ENCODE data around the gene SLC9A9.
A peak's percentile ranks its signal among the peaks of the same experiment; 100 is the strongest.
"Not testable (repeated sequence)": the region's sequence is repeated elsewhere in the genome, so short reads cannot be mapped to it uniquely, and the experiment has no call there.

The SLC9A9 gene

DNA sequence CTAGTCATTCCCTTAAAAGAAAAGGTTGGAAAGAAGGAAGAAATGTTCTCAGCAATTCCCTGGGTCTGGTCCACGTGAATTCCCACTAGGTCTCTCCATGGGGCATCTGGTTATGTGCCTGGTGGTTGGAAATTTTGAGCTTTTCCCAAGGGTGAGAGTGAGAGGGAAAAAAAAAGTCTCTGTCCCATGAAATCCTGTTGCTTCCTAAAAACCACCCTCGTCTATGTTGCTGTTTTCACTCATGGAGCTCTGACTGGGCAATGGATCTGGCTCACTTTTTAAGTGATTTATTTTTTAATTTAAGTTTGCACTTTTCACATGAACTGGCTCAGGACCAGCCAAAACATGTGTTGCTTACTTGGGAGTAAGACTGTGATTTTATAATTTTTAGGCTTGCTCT, 538.6 kb downstream of the SLC9A9 start:
- no peak for DNase-seq

DNA sequence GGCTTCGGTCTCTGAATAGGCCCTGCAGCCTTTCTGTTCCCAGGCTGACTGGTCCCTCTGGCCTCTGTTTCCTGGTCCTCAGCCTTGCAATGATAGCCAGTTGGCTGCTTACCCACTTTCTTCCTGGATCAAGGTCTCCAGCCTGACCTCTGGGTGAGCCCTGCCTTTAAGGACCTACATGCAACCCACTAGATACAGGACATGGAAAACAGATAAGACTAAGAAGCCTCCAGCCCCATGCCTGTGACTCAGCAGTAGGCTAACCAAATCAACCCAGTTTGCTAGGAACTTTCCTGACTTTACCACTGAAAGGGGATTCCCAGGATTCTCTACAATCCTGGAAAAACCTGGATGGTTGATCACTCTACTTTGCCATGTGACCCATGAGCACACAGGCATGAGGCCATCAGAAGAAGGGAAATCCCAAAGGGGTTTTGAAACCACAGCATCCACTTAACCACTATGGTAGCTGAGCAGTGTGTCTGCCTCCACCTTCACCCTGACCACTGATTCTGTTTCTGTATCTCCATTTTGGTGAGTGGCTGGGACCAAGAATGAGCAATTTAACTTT, 540.6 kb downstream of the SLC9A9 start:
- DNase-seq: no peak

DNA sequence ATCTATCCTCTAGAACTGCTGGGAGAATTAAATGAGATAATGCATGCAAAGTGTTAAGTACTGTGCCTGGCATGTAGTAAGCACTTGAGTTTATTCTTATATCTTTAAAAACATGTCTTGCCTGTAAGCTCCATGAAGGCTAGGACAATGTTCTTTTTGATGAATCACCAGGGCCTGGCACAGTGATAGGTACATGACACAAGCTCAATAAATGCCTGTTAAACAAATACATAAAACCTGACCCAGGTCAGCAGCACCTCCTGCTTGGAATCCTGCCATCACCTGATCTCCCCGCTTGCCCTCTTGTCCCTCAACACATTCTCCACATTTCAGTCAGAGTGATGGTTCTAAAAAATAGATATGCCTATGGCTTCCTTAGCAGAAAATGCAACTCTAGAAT, 541.9 kb downstream of the SLC9A9 start:
- DNase-seq: no peak

DNA sequence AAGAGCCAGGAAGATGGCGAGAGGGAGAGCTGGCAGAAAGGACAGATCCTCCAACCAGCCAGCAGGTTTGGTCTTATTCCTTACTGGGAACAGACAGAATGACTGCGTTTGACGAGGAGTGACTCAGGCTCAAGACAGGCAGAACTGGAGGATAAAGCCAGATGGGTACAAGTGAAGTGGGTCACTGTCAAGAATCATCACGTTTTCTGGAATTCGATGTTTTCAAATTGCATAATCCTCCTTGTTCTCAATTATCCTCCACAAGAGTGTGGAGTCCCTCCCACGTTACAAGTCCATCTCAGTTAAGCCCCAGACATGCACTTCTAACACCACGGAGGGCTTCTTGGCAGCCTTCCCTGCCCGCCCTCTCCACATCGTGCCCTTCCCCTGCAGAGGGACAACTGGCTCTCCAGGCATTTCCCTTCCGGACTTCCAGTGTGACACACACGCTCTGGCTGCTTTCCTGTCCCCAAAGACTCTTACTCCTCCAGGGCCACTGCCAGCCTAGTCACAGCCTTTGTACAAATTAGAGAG, 545.6 kb downstream of the SLC9A9 start:
- peak in 1 of 2 experiments; percentile 36 for DNase-seq

DNA sequence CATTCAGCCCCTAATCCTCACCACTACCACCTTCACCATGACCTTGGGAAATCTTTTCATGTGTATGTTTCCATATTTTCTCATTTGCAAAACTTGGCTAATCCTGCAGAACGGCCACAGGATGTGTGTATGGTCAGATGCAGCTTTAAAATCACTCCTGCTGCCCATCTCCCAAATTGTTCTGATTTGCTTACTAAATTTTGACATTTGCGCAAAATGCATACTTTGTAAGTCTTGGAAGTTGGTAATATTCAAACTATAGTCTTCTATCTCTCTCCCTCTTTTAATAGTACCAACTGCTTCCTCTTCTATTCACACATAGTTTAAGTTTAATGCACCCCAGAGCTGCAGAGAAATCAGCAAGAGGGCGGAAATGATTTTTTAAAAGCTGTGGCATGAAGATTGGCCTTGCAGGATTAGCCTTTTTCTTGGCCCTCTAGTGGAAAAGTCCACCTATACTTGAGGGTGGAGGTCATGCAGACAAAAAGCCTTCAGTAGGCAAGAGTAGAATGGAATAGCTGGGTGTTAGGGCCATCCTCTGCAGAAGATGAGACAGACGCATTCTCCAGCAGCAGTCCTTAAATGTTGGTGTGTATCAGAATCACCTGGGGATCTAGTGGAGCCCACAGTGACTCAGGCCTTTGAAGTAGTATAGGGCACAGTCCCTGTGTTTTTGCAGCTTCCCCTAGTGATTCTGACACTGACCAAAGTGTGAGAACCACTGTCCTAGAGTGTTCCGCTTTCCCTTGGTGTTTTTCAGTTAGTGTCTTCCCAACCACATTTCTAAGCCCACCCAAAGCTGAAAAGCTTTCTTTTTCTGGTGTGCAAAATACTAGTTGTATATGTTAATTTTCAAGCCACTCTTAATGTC, 547.0 kb downstream of the SLC9A9 start:
- no peak for DNase-seq

DNA sequence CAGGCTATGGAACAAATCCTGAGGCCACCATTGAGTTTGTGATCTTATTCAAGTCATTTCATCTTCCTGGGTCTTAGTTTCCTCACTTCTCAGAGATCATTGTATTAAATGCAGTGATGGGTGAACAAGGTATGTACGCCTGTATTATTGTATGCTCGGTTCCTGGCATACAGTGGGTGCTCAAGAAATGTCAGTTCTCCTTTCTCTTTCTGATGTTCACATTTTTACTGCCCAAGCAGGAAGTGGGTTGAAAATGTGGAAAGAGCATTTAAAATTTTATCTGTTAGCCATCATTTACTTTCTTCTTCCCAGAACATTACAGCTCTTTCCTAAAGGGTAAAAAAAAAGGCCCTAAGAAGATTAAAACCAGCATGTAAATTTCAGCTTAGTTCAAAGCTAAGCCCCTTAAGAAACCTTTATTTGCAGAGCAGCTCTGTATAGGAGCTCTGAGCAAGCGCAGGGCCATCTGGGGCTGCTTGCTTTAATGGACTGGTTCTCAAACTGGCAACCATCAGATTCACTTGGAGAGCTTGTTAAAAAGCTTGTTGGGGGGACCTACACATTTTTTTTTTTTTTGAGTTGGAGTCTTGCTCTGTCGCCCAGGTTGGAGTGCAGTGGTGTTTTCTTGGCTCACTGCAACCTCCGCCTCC, 549.3 kb downstream of the SLC9A9 start:
- no peak for DNase-seq

DNA sequence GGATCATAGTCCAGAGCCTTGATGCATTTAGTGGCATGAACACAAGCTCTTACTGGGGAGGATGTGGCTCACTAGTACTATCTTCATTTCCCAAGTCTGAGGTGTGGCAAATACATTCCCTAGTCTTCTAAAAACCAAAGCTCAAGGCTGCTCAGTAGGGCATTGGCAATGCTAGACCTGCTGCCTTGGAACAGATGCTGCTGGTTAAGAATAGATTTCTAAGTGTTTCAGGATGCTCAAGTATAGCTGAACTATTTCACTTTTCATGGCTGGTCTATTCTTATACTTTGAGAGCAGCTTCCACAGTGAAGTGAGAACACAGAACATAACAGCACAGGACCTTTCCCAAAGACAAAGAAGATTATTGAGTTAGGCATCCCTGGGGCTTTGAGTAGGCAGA, 549.9 kb downstream of the SLC9A9 start:
- no peak for DNase-seq

DNA sequence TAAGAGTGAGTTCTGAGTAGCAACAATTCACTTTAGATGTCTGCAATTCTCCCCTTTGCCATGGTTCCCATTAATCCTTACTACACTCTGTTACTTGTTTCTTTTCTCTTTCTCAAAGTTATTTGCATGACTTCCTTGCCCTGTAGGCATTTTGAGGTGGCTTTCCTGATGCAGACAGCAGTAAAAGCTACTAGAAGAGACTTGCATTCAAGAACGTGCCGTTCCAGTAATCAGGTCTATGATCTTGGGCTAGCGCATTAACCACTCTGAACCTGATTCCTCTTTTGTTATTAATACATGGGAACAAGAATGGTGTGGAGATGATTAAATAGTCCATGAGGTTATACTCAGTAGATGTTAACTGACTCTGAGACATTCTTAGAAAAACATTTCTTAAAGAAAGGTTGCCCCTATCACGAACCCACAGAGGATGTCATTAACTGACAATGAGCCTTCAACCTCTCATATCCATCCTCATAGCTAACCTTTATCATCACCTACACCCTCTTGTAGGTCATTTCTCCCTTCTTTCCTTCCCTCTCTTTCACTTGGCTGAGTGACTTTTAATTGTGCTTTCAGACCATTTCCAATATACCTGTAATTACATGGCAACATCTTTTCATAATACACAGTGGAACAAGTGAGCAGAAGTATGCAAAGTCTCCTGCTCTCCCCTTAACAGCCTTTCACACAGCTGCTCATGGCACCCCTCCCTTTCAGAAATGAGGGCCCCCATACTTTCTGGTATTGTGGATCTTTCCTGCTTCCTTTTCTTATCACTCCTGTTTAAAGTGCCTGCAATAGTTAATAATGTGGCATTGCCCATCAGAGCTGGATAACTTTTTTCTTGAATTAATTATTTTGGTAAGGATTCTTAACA, 552.8 kb downstream of the SLC9A9 start:
- DNase-seq: no peak

DNA sequence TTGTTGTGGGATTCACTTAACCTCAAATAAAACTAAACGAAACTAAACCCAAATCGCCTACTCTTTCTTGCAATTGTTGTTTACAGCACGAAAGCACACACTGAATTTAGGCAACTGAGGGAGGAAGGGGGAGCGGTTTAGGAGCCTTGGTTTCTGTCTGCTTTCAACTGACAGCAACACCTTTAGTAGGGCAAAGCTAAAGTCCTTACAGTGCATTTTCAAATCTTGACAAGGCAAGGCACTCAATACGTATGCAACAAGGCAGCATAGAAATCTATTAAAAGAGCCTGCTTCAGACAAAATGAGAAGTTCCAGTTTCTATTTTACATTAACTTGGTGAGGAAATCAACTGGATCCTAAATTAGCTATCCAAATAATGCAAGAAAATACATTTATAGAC, 554.1 kb downstream of the SLC9A9 start:
- no peak for DNase-seq

DNA sequence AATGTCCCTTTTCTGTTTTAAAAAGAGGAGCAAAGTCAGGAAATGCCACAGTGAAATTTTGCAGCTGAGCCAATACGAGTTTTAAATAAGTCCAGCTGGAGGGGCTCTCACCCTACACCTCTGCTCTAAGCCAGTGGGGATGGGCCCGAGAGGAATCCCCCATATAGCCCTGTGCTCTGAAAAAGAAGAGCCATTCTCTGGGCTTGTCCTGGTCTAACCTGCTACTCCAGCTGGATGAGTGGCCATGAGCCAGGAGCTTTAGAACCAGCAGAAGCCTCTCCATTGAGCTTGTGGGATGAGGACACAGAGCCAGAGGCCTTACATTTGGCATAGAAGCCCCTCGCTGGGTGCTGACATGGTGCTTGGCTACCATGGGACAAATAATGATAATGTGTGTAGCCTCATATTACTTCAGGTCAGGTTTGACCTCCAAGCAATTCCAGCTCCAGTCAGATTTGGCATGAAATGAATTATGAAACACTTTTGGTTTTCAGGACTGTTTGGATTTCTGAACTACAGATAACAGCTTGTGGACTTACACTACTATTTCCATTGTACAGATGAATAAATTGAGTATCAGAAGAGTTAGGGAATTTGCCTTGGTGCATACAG, 556.3 kb downstream of the SLC9A9 start:
- DNase-seq: no peak

DNA sequence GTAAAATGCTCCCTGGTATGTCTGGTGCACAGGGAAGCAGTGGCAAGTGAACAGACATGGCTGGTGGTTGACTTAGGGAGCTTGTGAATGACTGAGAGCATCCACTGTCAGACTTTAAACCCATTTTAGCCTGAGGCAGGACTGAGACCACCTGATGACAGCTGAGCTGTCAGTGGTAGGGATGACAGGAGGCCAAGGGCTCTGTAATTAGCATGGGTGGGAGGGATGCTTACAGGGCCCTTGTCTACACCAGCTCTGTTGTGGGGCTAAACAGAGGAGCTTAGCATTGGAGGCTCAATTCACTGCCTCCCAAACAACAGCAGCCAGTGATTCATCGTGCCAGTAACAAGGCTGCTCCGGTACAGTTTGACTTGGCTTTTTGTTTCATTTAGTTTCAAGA, 559.3 kb downstream of the SLC9A9 start:
- no peak for DNase-seq

DNA sequence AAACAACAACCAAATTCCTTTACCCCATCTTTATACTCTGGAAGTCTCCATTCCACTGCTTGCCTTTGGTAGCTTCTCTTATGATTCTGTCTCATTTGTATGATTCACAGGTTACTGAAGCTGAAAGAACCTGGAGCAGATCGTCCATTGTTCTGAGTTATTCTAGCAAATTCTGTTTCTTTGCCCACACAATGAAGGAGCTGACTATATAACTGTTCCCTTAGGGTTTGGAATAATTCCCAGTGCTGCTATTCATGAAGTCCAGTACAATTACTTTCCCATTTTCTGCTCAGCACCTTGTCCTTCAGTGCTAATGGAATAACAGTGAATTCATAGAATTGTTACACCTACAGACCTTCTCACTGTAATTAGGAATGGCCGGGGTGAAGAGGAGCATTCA, 560.9 kb downstream of the SLC9A9 start:
- DNase-seq: no peak

DNA sequence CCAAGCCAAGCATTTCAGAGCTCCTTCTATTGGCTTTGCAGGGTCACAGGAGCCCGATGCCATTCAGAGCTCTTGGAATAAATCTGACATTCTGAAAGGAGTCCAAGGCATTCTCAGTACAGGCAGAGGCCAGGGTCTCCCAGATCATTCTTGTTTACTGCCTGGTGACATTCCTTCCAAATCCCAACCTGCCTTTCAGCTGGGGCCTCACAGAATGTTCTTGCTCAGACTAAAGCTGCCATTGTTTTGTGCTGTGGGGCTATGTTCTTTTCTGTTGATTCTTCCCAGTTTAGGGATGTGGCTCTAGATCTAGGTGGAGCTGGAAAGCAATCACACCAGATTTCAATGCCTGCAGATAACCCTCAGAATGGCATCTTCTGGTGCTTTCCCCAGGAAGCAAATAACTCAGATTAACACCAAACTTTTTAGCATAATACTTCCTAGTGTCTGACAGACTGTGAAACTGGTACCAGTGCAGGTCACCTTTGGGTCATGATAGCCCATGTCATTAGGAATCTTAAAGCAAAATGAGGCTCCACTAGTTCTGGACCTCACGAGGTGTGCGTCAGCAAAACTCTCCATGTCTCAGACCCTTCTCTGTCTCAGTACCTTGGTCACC, 561.8 kb downstream of the SLC9A9 start:
- no peak for DNase-seq

DNA sequence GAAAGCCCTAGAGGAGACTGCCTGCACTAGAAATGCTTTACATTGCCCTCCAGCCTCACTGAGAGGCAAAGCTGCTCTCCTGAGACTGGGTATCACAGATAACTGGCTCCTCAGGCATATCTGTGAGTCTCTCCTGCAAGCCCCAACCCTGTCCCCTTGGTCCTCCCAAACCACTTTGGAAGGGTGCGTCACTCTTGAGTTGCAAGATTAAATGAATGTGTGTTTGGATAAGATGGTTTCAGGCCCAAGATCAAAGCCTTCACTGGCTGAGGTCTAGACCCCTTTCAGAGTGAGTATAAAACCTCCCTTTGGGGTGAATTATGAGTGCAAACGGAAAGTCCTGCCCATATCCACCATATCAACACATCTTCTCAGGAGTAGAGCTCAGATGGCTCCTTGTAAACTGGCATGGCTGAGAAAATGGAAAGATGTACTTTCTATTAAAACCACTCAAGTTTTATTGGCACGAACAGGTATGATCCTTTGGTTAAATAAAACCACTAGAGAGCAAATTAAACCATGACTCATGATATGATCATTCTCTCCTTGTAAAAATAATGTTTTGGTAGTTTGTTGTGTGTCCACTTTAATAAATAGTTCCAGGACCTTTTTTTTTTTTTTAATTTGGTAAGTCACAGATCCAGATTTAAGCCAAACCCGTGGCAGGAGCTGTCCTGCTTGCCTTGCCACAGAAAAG, 564.7 kb downstream of the SLC9A9 start:
- no peak for DNase-seq

DNA sequence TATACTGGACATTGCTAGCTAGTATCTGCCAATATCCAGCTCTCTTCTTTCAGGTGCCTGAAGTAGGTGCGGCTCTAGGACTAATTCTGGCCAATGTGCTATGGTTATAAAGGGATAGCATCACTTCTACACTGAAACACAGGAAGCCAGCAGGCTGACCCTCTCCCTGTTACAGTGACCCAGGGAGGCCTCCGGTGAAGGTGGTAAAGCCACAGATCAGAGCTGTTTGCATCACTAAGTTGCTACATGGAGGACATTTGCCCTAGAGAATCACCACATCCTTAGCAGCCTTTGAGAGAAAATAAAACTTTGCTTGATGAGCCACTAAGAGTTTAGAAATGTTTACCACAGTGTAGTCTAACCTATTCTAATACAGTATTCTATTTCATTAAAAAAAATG, 567.3 kb downstream of the SLC9A9 start:
- no peak for DNase-seq

DNA sequence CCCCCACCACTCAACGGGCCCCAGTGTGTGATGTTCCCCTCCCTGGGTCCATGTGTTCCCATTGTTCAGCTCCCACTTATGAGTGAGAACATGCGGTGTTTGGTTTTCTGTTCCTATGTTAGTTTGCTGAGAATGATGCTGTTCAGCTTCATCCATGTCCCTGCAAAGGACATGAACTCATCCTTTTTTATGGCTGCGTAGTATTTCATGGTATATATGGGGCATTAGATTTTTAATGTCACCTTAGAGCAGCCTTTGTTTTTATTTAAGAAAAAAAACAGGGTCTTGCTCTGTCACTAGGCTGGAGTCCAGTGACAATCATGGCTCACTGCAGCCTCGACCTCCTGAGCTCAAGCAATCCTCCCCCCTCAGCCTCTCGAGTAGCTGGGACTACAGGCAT, 568.7 kb downstream of the SLC9A9 start:
- DNase-seq: not testable (repeated sequence)

DNA sequence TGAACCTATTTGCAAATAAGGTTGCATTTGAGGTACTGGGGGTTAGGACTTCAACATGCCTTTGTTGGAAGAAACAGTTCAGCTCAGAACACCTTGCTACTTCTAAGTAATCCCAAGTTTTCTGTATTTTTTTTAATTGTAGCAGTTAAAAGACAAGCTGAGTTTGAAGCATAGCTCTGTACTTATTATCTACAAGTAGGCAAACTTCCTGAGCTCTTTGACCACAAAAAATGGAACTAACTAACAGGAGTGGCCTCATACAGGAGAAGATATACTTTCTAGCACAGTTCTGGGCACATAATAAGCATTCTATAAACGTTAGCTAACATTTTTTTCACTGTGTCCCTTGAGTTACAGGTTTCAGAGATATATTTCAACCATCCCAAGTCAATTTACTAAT, 569.5 kb downstream of the SLC9A9 start:
- DNase-seq: no peak

DNA sequence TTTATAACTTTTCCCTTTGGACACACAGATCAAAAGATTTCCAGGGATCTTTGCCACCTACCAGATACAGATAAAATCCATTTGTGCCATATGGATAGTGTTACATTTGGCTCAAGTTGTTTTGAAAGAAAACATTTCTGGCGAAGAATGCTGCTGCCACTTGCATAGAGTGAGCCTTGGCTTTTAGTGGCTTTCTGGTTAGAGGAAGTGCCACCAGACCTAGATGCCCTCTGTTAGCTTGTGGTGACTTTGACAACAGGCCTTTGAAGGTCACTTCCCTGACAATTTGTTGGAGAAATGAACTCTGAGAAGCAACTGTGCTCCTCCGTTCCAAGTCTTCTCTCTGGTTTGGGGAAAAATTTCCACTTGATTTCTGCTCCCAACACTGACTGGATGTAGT, 570.7 kb downstream of the SLC9A9 start:
- no peak for DNase-seq

DNA sequence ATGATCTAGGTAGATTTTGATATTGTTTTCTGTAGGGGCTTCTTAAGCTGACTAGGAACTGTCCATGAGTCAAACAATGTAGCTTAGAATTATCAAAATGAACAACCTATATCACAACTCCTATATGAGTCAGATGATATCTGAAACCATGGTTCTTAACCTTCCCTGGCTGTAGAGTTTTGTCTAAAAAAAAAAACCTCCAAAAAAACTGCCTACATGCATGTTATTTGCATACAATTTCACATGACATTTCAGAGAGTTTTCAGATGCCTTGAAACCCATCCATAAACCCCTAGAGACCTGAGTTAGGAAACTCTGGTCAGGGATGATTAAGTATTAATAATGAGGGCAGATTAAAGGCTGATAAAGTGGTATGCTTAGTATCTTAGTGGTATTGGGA, 571.7 kb downstream of the SLC9A9 start:
- DNase-seq: no peak

DNA sequence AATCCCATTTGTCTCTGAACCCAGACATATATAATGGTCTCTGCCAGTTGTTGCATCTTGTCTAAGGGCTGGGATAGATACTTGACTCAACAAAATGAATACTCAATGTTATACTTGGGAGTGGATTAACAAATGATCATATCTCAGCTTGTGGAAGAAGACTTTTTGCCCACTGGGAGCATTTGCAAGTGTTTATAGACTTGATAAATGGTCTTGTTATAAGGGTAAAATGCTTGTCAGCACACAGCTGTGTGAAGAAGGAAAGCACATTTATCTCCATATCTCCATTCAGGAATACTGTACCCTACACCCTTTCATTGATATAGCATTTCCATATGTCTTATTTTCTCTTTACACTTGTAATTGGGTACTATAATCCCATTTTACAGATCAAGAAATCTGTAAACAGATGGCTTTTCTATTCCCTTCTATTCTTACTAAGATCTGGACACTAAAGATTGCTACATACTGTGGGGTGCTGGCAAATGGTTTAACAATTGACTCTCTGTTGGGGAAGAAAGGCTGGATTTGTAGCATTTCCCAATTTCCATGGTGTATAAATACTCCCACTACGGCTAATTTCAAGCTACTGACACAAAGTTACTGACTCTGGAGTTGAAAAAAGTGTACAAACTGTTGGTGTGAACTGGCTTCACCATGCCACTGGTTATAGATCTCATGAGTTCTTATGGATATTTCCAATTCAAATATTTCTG, 574.1 kb downstream of the SLC9A9 start:
- no peak for DNase-seq

DNA sequence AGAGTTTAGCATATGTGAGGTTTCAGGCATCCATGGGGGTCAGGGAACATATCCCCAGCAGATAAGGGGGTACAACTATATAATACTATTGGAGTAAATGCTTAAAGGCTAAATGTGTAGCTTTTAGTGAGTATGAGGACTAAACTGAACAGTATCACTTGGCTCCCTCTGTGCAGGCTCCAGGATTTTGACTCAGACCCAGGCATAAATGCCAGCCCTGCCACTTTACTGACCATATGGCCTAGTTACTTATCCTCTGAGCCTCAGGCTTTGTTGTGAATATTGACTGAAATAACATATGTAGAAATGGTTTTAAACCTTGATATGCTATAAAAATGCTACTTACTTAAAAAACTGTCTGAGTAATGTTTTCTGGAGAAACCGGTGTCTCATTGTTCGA, 577.1 kb downstream of the SLC9A9 start:
- DNase-seq: no peak
